H1 (cell line): ENCODE data around the gene DCBLD2. TPM values are rescaled to one million over a fixed set of nuclear protein-coding genes. Genes with fewer than 3 reads are reported as not detected.

Source experiments
- CTCF ChIA-PET: fragments of 300-600 bp; sonication (Branson Sonifier 250); formaldehyde crosslinking; loops from one replicate; lab custom pipeline; 2021; ENCODE audit not compliant: partially characterized antibody; lab: Charles Lee
- POLR2A ChIA-PET: fragments of 300-600 bp; sonication (Branson Sonifier 250); formaldehyde crosslinking; loops from one replicate; lab custom pipeline; 2021; ENCODE audit warnings: inconsistent platforms; ENCODE audit not compliant: partially characterized antibody; lab: Charles Lee
- DNase-seq, 2 experiments: peaks; one replicate each; pipeline versions ENCODE4 v3.0.0 to v3.0.0-alpha.2; 2010 to 2022; ENCODE audit warnings: low spot score in 2 of 2, low read depth in 1 of 2, mixed read lengths in 1 of 2
- FAIRE-seq: peaks from 2 replicates; lab custom pipeline; 2011; peaks lifted over from hg19 to GRCh38; lab: Jason Lieb, UNC
- H2AFZ ChIP-seq: 2 replicates; pipeline ENCODE4 v1.8.1; 2012; ENCODE audit warnings: low read length, inconsistent platforms
- H2AK5ac ChIP-seq: 2 replicates; pipeline ENCODE4 v1.6.1; 2013; ENCODE audit warnings: low read depth, low read length
- H2BK120ac ChIP-seq: replicated peaks from 2 replicates; pipeline ENCODE3; 2013; ENCODE audit warnings: low read depth, low read length, inconsistent platforms
- H2BK12ac ChIP-seq: 2 replicates; pipeline ENCODE4 v1.6.1; 2013; ENCODE audit warnings: low read depth, low read length
- H2BK15ac ChIP-seq: 2 replicates; pipeline ENCODE4 v1.6.1; 2013; ENCODE audit warnings: low read length
- H2BK20ac ChIP-seq: 2 replicates; pipeline ENCODE4 v1.6.1; 2013; ENCODE audit warnings: low read length
- H2BK5ac ChIP-seq: 2 replicates; pipeline ENCODE4 v1.6.1; 2013; ENCODE audit warnings: low read depth, low read length
- H3K14ac ChIP-seq: 2 replicates; pipeline ENCODE4 v1.6.1; 2013; ENCODE audit warnings: inconsistent platforms; ENCODE audit not compliant: insufficient read length
- H3K18ac ChIP-seq: 2 replicates; pipeline ENCODE4 v1.6.1; 2013; ENCODE audit warnings: low read length; ENCODE audit errors: extremely low read depth
- H3K23ac ChIP-seq: 2 replicates; pipeline ENCODE4 v1.6.1; 2013; ENCODE audit warnings: inconsistent platforms; ENCODE audit not compliant: insufficient read length
- H3K23me2 ChIP-seq: 2 replicates; pipeline ENCODE4 v1.6.1; 2013; ENCODE audit warnings: low read depth, low read length
- H3K27ac ChIP-seq: 2 replicates; pipeline ENCODE4 v1.6.1; 2011; ENCODE audit warnings: low read depth, low read length, inconsistent platforms
- H3K27me3 ChIP-seq, 4 experiments: replicated peaks in 1 of 4; 1 replicate in 1 of 4; 2 replicates in 3 of 4; pipeline versions ENCODE4 v1.6.1 to v1.8.1; 2011 to 2013; ENCODE audit warnings: low read length in 3 of 4, mild to moderate bottlenecking in 3 of 4, inconsistent platforms in 2 of 4, mixed read lengths in 2 of 4, moderate library complexity in 1 of 4; ENCODE audit not compliant: control insufficient read depth in 3 of 4, insufficient read depth in 3 of 4; ENCODE audit errors: extremely low read depth in 1 of 4
- H3K36me3 ChIP-seq, 4 experiments: 2 replicates each; pipeline versions ENCODE4 v1.6.1 to v1.8.1; 2011 to 2013; ENCODE audit warnings: mild to moderate bottlenecking in 4 of 4, low read length in 3 of 4, moderate library complexity in 2 of 4, control low read depth in 1 of 4, inconsistent platforms in 1 of 4; ENCODE audit not compliant: insufficient read depth in 4 of 4, control insufficient read depth in 2 of 4
- H3K4ac ChIP-seq: replicated peaks from 2 replicates; pipeline ENCODE3; 2013; ENCODE audit warnings: low read length, low read depth, mixed read lengths, inconsistent platforms; ENCODE audit not compliant: insufficient read length
- H3K4me1 ChIP-seq, 4 experiments: replicated peaks in 1 of 4; 1 replicate in 1 of 4; 2 replicates in 3 of 4; pipeline versions ENCODE4 v1.6.1 to v1.8.1; 2011 to 2013; ENCODE audit warnings: low read length in 3 of 4, inconsistent platforms in 2 of 4, mixed read lengths in 1 of 4; ENCODE audit not compliant: insufficient read depth in 4 of 4, control insufficient read depth in 3 of 4
- H3K4me2 ChIP-seq, 2 experiments: 2 replicates each; pipeline versions ENCODE4 v1.6.1 to v1.8.1; 2011 to 2013; ENCODE audit warnings: low read depth in 2 of 2, low read length in 2 of 2, control low read depth in 1 of 2, inconsistent platforms in 1 of 2, mild to moderate bottlenecking in 1 of 2; ENCODE audit not compliant: insufficient read depth in 1 of 2
- H3K4me3 ChIP-seq, 4 experiments: fragments of 200-600, 300-600 bp in 1 of 4; sonication (generic), shearing (Covaris generic), sonication (Bioruptor Twin) in 1 of 4; 2 replicates each; pipeline versions ENCODE4 v1.5.1 to v1.8.1; 2011 to 2016; ENCODE audit warnings: low read length in 4 of 4, low read depth in 3 of 4, control low read depth in 2 of 4, inconsistent platforms in 2 of 4, mild to moderate bottlenecking in 2 of 4, mixed read lengths in 1 of 4, moderate library complexity in 1 of 4; ENCODE audit not compliant: insufficient read depth in 2 of 4; ENCODE audit errors: extremely low read depth in 1 of 4
- H3K56ac ChIP-seq: replicated peaks from 2 replicates; pipeline ENCODE3; 2013; ENCODE audit warnings: low read depth, mild to moderate bottlenecking, mixed read lengths, low read length, inconsistent platforms; ENCODE audit not compliant: insufficient read length
- H3K79me1 ChIP-seq: 2 replicates; pipeline ENCODE4 v1.6.1; 2013; ENCODE audit warnings: low read depth, low read length, control low read depth
- H3K79me2 ChIP-seq, 2 experiments: 2 replicates each; pipeline versions ENCODE4 v1.6.1 to v1.8.1; 2012 to 2013; ENCODE audit warnings: low read length in 2 of 2, mild to moderate bottlenecking in 2 of 2, inconsistent platforms in 1 of 2; ENCODE audit not compliant: insufficient read depth in 2 of 2, control insufficient read depth in 1 of 2
- H3K9ac ChIP-seq, 4 experiments: replicated peaks in 1 of 4; 1 replicate in 1 of 4; 2 replicates in 3 of 4; pipeline versions ENCODE4 v1.6.1 to v1.8.1; 2011 to 2013; ENCODE audit warnings: low read depth in 3 of 4, low read length in 3 of 4, control low read depth in 2 of 4, mild to moderate bottlenecking in 2 of 4, moderate library complexity in 2 of 4, inconsistent platforms in 1 of 4; ENCODE audit errors: extremely low read depth in 1 of 4
- H3K9me3 ChIP-seq, 2 experiments: 2 replicates each; pipeline versions ENCODE4 v1.6.1 to v1.8.1; 2012 to 2013; ENCODE audit warnings: mild to moderate bottlenecking in 2 of 2, moderate library complexity in 2 of 2, control low read depth in 1 of 2, inconsistent platforms in 1 of 2, low read depth in 1 of 2, low read length in 1 of 2, mixed read lengths in 1 of 2; ENCODE audit not compliant: insufficient read depth in 2 of 2
- H4K20me1 ChIP-seq, 2 experiments: replicated peaks in 1 of 2; 2 replicates each; pipeline versions ENCODE3 to v1.8.1; 2011 to 2013; ENCODE audit warnings: inconsistent platforms in 2 of 2, low read length in 2 of 2, mild to moderate bottlenecking in 1 of 2; ENCODE audit not compliant: insufficient read depth in 2 of 2, control insufficient read depth in 1 of 2
- H4K5ac ChIP-seq: 2 replicates; pipeline ENCODE4 v1.6.1; 2013; ENCODE audit warnings: low read length, low read depth, mixed read lengths, inconsistent platforms; ENCODE audit not compliant: insufficient read length
- H4K8ac ChIP-seq: 2 replicates; pipeline ENCODE4 v1.8.0; 2013; ENCODE audit warnings: mild to moderate bottlenecking, moderate library complexity, low read length, inconsistent platforms; ENCODE audit not compliant: insufficient read depth; ENCODE audit errors: extremely low read depth
- H4K91ac ChIP-seq: replicated peaks from 2 replicates; pipeline ENCODE3; 2013; ENCODE audit warnings: low read length, mixed read lengths, inconsistent platforms; ENCODE audit not compliant: insufficient read length
- ATF2 ChIP-seq: IDR thresholded peaks from 2 replicates; pipeline ENCODE4 v1.6.1; 2012; ENCODE audit warnings: low read length, inconsistent platforms
- CHD1 ChIP-seq: IDR thresholded peaks from 2 replicates; pipeline ENCODE4 v1.6.1; 2012; ENCODE audit warnings: low read depth, low read length, improper control_type of control experiment
- CREB1 ChIP-seq: IDR thresholded peaks from 2 replicates; pipeline ENCODE4 v1.6.1; 2012; ENCODE audit warnings: inconsistent platforms
- HDAC6 ChIP-seq: IDR thresholded peaks from one replicate; pipeline ENCODE4 v1.7.1; 2012; ENCODE audit warnings: low read depth, mild to moderate bottlenecking, inconsistent platforms, low read length, moderate library complexity
- KDM4A ChIP-seq: IDR thresholded peaks from one replicate; pipeline ENCODE4 v1.7.1; 2012; ENCODE audit warnings: low read depth, mild to moderate bottlenecking, moderate library complexity, low read length, inconsistent platforms; ENCODE audit not compliant: severe bottlenecking
- PHF8 ChIP-seq: fragments of 200-600 bp; sonication (generic); conservative IDR thresholded peaks from 2 replicates; pipeline ENCODE4 v1.7.1; 2012; ENCODE audit warnings: low read depth, mild to moderate bottlenecking, inconsistent platforms, low read length, moderate library complexity
- POLR2A ChIP-seq, 2 experiments: IDR thresholded peaks; 1 replicate in 1 of 2; 2 replicates in 1 of 2; pipeline ENCODE4 v1.6.1; 2011; ENCODE audit warnings: low read depth in 2 of 2, low read length in 2 of 2, mild to moderate bottlenecking in 2 of 2; ENCODE audit errors: control extremely low read depth in 1 of 2
- POLR2AphosphoS5 ChIP-seq: IDR thresholded peaks from 2 replicates; pipeline ENCODE4 v1.6.1; 2011; ENCODE audit warnings: low read depth, low read length
- RBBP5 ChIP-seq: IDR thresholded peaks from 2 replicates; pipeline ENCODE4 v1.7.1; 2012; ENCODE audit warnings: low read depth, mild to moderate bottlenecking, inconsistent platforms, low read length, moderate library complexity, borderline replicate concordance
- RFX5 ChIP-seq: IDR thresholded peaks from 2 replicates; pipeline ENCODE4 v1.6.1; 2011; ENCODE audit warnings: low read depth, low read length, improper control_type of control experiment, borderline replicate concordance
- RXRA ChIP-seq: IDR thresholded peaks from 2 replicates; pipeline ENCODE4 v1.6.1; 2011; ENCODE audit warnings: low read depth, mild to moderate bottlenecking, low read length, moderate library complexity; ENCODE audit not compliant: insufficient read depth
- SIRT6 ChIP-seq: IDR thresholded peaks from one replicate; pipeline ENCODE4 v1.7.1; 2012; ENCODE audit warnings: low read length, inconsistent platforms
- SRF ChIP-seq: IDR thresholded peaks from 2 replicates; pipeline ENCODE4 v1.6.1; 2011; ENCODE audit warnings: mild to moderate bottlenecking, low read depth, low read length, moderate library complexity
- ZNF274 ChIP-seq: IDR thresholded peaks from 2 replicates; pipeline ENCODE4 v1.7.0; 2012; ENCODE audit warnings: low read length, borderline replicate concordance; ENCODE audit errors: extremely low read depth
- WGBS, 2 experiments: shearing (Covaris generic) in 1 of 2; methylation state at CpG; one replicate each; pipeline versions ENCODE4 v1.1.6 to v1.1.7; 2013 to 2015; ENCODE audit warnings: low lambda C conversion rate in 2 of 2, mixed read lengths in 2 of 2, inconsistent platforms in 1 of 2, low coverage in 1 of 2, missing lambda C conversion rate in 1 of 2; ENCODE audit not compliant: insufficient replicate concordance in 2 of 2, insufficient coverage in 1 of 2, insufficient read length in 1 of 2; ENCODE audit errors: extremely low coverage in 1 of 2, missing lambda C conversion rate in 1 of 2; 5-methylcytosine and 5-hydroxymethylcytosine counted together
- polyA plus RNA-seq, 7 experiments: library from polyadenylated mRNA; depleted of rRNA in 3 of 7; stranded (reverse) in 5 of 7; unstranded in 2 of 7; fragments of >200 nt in 5 of 7; fragments of 200-250 nt in 2 of 7; gene quantifications; 1 replicate in 5 of 7; 2 replicates in 1 of 7; 4 replicates in 1 of 7; pipeline versions ENCODE4 v1.2.1 to v1.2.3, GENCODE V29; 2011 to 2013; ENCODE audit warnings: missing spikeins in 2 of 7, mixed read lengths in 2 of 7
- total RNA-seq: library from RNA; stranded (reverse); fragmentation: NEBNext Ultra II Directional; extraction: Animal tissue kit (Norgen Biotek cat#: 25700); gene quantifications from 2 replicates; pipeline ENCODE4 v1.2.1, GENCODE V29; 2021

The DCBLD2 gene
- total and polyA plus RNA-seq, 2 of the 8 experiments (the other 6 are each of a cell fraction or from before 2014, with no cell fraction given), result 19.6 to 63.8 TPM

- DNase-seq, result no peak
- Histone ChIP-seq H3K4ac (no peak overlapping the region), H3K23me2 (no peaks in the 10 kb centered on the region), H3K9ac (no peak overlapping the region), H3K9me3 (no peaks in the 10 kb centered on the region), H2BK120ac (no peak overlapping the region), H3K27me3 (no peaks in the 10 kb centered on the region), H4K20me1 (no peaks in the 10 kb centered on the region), H4K91ac (no peak overlapping the region), H2BK12ac (no peak overlapping the region), H3K4me3 (no peak overlapping the region), H2BK20ac (no peak overlapping the region), H3K79me1 (no peaks in the 10 kb centered on the region), H3K27ac (no peak overlapping the region), H2AFZ (no peak overlapping the region), H3K14ac (no peak overlapping the region), H2BK15ac (no peak overlapping the region), H3K23ac (no peak overlapping the region), H3K4me2 (no peak overlapping the region), H3K79me2 (no peaks in the 10 kb centered on the region), H3K36me3 (no peaks in the 10 kb centered on the region; a peak in 2 of 8 replicates), H3K4me1 (no peaks in the 10 kb centered on the region), H3K56ac (no peak overlapping the region), H3K18ac (no peak overlapping the region), H4K5ac (no peak overlapping the region), H4K8ac (no peak overlapping the region), H2AK5ac (no peak overlapping the region), H2BK5ac (no peak overlapping the region)
- no peak for FAIRE-seq
- POLR2A ChIA-PET, result no interaction called here
- WGBS, 2 experiments, result 90% methylated on average over 5 of the region's 5 CpGs; no CpG with 5 or more reads in 1 of the 2 experiments
- CTCF ChIA-PET, result interaction anchor here (1.1 to 1.5 kb wide), 3 partner anchors 12 to 177 kb away, joined by 3 read pairs; no protein-coding TSS in a partner anchor
- no peak for TF ChIP-seq CREB1
- no peak for TF ChIP-seq ZNF274
- no peak for TF ChIP-seq ATF2
- TF ChIP-seq POLR2AphosphoS5, result no peak
- TF ChIP-seq CHD1, result no peak
- no peak for TF ChIP-seq PHF8
- TF ChIP-seq RXRA, result no peak
- TF ChIP-seq HDAC6, result no peak
- no peak for TF ChIP-seq SIRT6
- TF ChIP-seq RFX5, result no peak
- no peak for TF ChIP-seq POLR2A (IDR thresholded peaks at IDR 0.05; ENCODE audit: control extremely low read depth in 1 of 2, low read depth in 2 of 2, low read length in 2 of 2)
- no peak for TF ChIP-seq KDM4A
- TF ChIP-seq RBBP5, result no peak
- TF ChIP-seq SRF, result no peak
Measured at GRCh38 chr3:98778852-98779413, 122.6 kb downstream of the DCBLD2 start.
